Measurements from ENCODE around the gene PIK3AP1. TPM values are rescaled to one million over a fixed set of nuclear protein-coding genes. Genes with fewer than 3 reads are reported as not detected.

Gene PIK3AP1
- total and polyA plus RNA-seq, 2 of the 13 experiments (the other 11 are each of a cell fraction or from before 2014, with no cell fraction given), result 3.6 to 13.8 TPM

DNA sequence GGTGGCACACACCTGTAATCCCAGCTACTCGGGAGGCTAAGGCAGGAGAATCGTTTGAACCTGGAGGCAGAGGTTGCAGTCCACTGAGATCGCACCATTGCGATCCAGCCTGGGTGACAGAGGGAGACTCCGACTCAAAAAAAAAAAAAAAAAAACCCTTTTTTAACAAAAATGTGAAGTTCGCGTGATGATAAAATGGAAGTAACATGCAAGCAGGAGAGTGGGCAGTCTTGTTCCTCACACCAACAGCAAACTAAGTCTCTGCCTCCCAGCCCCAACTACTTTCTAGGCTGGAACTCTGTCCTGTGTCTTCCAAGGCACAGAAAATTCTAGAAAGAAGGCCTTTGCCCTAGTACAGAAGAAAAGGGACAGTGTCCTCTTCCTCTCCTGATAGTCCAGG lies 11.3 kb downstream of the PIK3AP1 start (continued):
- TF ChIP-seq RAD51 (IDR thresholded peaks at IDR 0.05; ENCODE audit: borderline replicate concordance), result no peak
- TF ChIP-seq SMARCC2 (IDR thresholded peaks at IDR 0.05), result no peak
- no peak for TF ChIP-seq HNF1A (IDR thresholded peaks at IDR 0.05; ENCODE audit: low read depth)
- TF ChIP-seq HNF1A (CRISPR knock-in tag; IDR thresholded peaks at IDR 0.05; ENCODE audit: borderline replicate concordance), result no peak
- TF ChIP-seq KLF11 (CRISPR knock-in tag; IDR thresholded peaks at IDR 0.05), result no peak
- TF ChIP-seq SP5 (CRISPR knock-in tag; IDR thresholded peaks at IDR 0.05; ENCODE audit: borderline replicate concordance, low read depth), result no peak
- no peak for TF ChIP-seq ATM (IDR thresholded peaks at IDR 0.05; ENCODE audit: borderline replicate concordance)
- TF ChIP-seq, protein P1, sequence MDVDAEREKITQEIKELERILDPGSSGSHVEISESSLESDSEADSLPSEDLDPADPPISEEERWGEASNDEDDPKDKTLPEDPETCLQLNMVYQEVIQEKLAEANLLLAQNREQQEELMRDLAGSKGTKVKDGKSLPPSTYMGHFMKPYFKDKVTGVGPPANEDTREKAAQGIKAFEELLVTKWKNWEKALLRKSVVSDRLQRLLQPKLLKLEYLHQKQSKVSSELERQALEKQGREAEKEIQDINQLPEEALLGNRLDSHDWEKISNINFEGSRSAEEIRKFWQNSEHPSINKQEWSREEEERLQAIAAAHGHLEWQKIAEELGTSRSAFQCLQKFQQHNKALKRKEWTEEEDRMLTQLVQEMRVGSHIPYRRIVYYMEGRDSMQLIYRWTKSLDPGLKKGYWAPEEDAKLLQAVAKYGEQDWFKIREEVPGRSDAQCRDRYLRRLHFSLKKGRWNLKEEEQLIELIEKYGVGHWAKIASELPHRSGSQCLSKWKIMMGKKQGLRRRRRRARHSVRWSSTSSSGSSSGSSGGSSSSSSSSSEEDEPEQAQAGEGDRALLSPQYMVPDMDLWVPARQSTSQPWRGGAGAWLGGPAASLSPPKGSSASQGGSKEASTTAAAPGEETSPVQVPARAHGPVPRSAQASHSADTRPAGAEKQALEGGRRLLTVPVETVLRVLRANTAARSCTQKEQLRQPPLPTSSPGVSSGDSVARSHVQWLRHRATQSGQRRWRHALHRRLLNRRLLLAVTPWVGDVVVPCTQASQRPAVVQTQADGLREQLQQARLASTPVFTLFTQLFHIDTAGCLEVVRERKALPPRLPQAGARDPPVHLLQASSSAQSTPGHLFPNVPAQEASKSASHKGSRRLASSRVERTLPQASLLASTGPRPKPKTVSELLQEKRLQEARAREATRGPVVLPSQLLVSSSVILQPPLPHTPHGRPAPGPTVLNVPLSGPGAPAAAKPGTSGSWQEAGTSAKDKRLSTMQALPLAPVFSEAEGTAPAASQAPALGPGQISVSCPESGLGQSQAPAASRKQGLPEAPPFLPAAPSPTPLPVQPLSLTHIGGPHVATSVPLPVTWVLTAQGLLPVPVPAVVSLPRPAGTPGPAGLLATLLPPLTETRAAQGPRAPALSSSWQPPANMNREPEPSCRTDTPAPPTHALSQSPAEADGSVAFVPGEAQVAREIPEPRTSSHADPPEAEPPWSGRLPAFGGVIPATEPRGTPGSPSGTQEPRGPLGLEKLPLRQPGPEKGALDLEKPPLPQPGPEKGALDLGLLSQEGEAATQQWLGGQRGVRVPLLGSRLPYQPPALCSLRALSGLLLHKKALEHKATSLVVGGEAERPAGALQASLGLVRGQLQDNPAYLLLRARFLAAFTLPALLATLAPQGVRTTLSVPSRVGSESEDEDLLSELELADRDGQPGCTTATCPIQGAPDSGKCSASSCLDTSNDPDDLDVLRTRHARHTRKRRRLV (CRISPR knock-in tag; IDR thresholded peaks at IDR 0.05), result no peak
